ENCODE data around the gene ZC3H18.

The ZC3H18 gene

GRCh38 chr16:88638323-88639230, 68.4 kb downstream of the ZC3H18 start, which contains the start of gene IL17C:
Gene IL17C (plus strand): TSS chr16:88638572. CDS start chr16:88638642, 70 bp downstream.
- H3K27me3 Mint-ChIP-seq (ENCODE audit: low read depth, poor library complexity), result peaks cover 63% of the 10 kb centered on the region
- no peak within 1 kb of the TSS for H3K4me3 Mint-ChIP-seq
- no peak for TF ChIP-seq CTCF (IDR thresholded peaks at IDR 0.05)
- peaks cover 13% of the 10 kb centered on the region for H3K4me1 Mint-ChIP-seq
- H3K36me3 Mint-ChIP-seq (ENCODE audit: low read depth), result no peaks in the 10 kb centered on the region
- H3K27ac Mint-ChIP-seq, result no peak within 1 kb of the TSS
- DNase-seq, result no peak
- no peaks in the 10 kb centered on the region for H3K9me3 Mint-ChIP-seq

GRCh38 chr16:88639231-88640038, 69.2 kb downstream of the ZC3H18 start:
- no peak overlapping the region for H3K4me3 Mint-ChIP-seq
- TF ChIP-seq CTCF (IDR thresholded peaks at IDR 0.05), result no peak
- H3K4me1 Mint-ChIP-seq, result peaks cover 13% of the 10 kb centered on the region
- no peak overlapping the region for H3K27ac Mint-ChIP-seq
- H3K27me3 Mint-ChIP-seq (ENCODE audit: low read depth, poor library complexity), result peaks cover 61% of the 10 kb centered on the region
- DNase-seq, result peak; percentile 40
- peaks cover 5% of the 10 kb centered on the region for H3K36me3 Mint-ChIP-seq (ENCODE audit: low read depth)
- H3K9me3 Mint-ChIP-seq, result no peaks in the 10 kb centered on the region

- Mint-ChIP-seq H3K9me3 (no peaks in the 10 kb centered on the region), H3K4me1 (peaks cover 18% of the 10 kb centered on the region), H3K27me3 (ENCODE audit: low read depth, poor library complexity) (peaks cover 63% of the 10 kb centered on the region), H3K36me3 (ENCODE audit: low read depth) (peaks cover 11% of the 10 kb centered on the region), H3K4me3 (no peak overlapping the region), H3K27ac (no peak overlapping the region)
- no peak for DNase-seq
- no peak for TF ChIP-seq CTCF (IDR thresholded peaks at IDR 0.05)
Observed at GRCh38 chr16:88640039-88640495, 69.9 kb downstream of the ZC3H18 start.

- no peak for DNase-seq
- Mint-ChIP-seq H3K4me3 (no peak overlapping the region), H3K27ac (no peak overlapping the region), H3K9me3 (no peaks in the 10 kb centered on the region), H3K36me3 (ENCODE audit: low read depth) (peaks cover 14% of the 10 kb centered on the region), H3K27me3 (ENCODE audit: low read depth, poor library complexity) (peaks cover 57% of the 10 kb centered on the region), H3K4me1 (peaks cover 22% of the 10 kb centered on the region)
- TF ChIP-seq CTCF (IDR thresholded peaks at IDR 0.05), result no peak
Observed at GRCh38 chr16:88640498-88641247, 70.5 kb downstream of the ZC3H18 start.

- H3K4me1 Mint-ChIP-seq, result peaks cover 11% of the 10 kb centered on the region
- H3K27ac Mint-ChIP-seq, result no peak overlapping the region
- H3K4me3 Mint-ChIP-seq, result no peak overlapping the region
- no peaks in the 10 kb centered on the region for H3K9me3 Mint-ChIP-seq
- peaks cover 37% of the 10 kb centered on the region for H3K27me3 Mint-ChIP-seq (ENCODE audit: low read depth, poor library complexity)
- H3K36me3 Mint-ChIP-seq (ENCODE audit: low read depth), result peaks cover 14% of the 10 kb centered on the region
- no peak for TF ChIP-seq CTCF (IDR thresholded peaks at IDR 0.05)
- no peak for DNase-seq
Observed at GRCh38 chr16:88642881-88643643, 72.9 kb downstream of the ZC3H18 start.

Data from nephron progenitor cell (in vitro differentiated cells).